ENCODE data around the gene KIF1B.

Gene KIF1B

GRCh38 chr1:10193288-10193687, 17.1 kb upstream of the KIF1B start:
- Histone ChIP-seq H3K4me3 (ENCODE audit: low read depth in 1 of 2, low read length in 2 of 2) (no peak overlapping the region), H3K9me3 (ENCODE audit: insufficient read depth, low read length, severe bottlenecking) (no peaks in the 10 kb centered on the region), H3K27ac (ENCODE audit: low read length) (no peak overlapping the region), H3K79me2 (ENCODE audit: insufficient read depth, low read length) (no peaks in the 10 kb centered on the region), H3K27me3 (ENCODE audit: insufficient read depth, low read length, poor library complexity) (no peaks in the 10 kb centered on the region), H3K9ac (ENCODE audit: low read depth, low read length) (no peak overlapping the region), H3K4me2 (ENCODE audit: insufficient read depth, low read length) (no peak overlapping the region), H3K36me3 (ENCODE audit: insufficient read depth, low read length) (no peaks in the 10 kb centered on the region), H2AFZ (ENCODE audit: low read depth, low read length) (no peak overlapping the region), H4K20me1 (ENCODE audit: insufficient read depth, low read length) (no peaks in the 10 kb centered on the region), H3K4me1 (ENCODE audit: insufficient read depth, low read length) (no peaks in the 10 kb centered on the region)
- ATAC-seq (ENCODE audit: insufficient read depth, low read depth): no peak
- TF ChIP-seq EZH2 (IDR thresholded peaks at IDR 0.05; ENCODE audit: borderline replicate concordance, low read depth, low read length, severe bottlenecking): no peak
- TF ChIP-seq CTCF (IDR thresholded peaks at IDR 0.05; ENCODE audit: borderline replicate concordance, extremely low read depth, low read length, poor library complexity, severe bottlenecking): no peak
- no peak for DNase-seq

- H2AFZ ChIP-seq (ENCODE audit: low read depth, low read length): no peak overlapping the region
Observed at GRCh38 chr1:10195570-10195969, 14.8 kb upstream of the KIF1B start.

GRCh38 chr1:10196976-10197375, 13.4 kb upstream of the KIF1B start:
- ATAC-seq (ENCODE audit: insufficient read depth, low read depth) (no peak), DNase-seq (no peak)
- no peaks in the 10 kb centered on the region for H3K4me1 ChIP-seq (ENCODE audit: insufficient read depth, low read length)
- no peaks in the 10 kb centered on the region for H4K20me1 ChIP-seq (ENCODE audit: insufficient read depth, low read length)
- H3K4me3 ChIP-seq (ENCODE audit: low read depth in 1 of 2, low read length in 2 of 2): no peak overlapping the region
- peaks cover 3% of the 10 kb centered on the region for H3K27me3 ChIP-seq (ENCODE audit: insufficient read depth, low read length, poor library complexity)
- no peak for TF ChIP-seq CTCF (IDR thresholded peaks at IDR 0.05; ENCODE audit: borderline replicate concordance, extremely low read depth, low read length, poor library complexity, severe bottlenecking)
- TF ChIP-seq EZH2 (IDR thresholded peaks at IDR 0.05; ENCODE audit: borderline replicate concordance, low read depth, low read length, severe bottlenecking): no peak
- no peaks in the 10 kb centered on the region for H3K36me3 ChIP-seq (ENCODE audit: insufficient read depth, low read length)
- no peaks in the 10 kb centered on the region for H3K79me2 ChIP-seq (ENCODE audit: insufficient read depth, low read length)
- H3K4me2 ChIP-seq (ENCODE audit: insufficient read depth, low read length): no peak overlapping the region
- no peak overlapping the region for H3K27ac ChIP-seq (ENCODE audit: low read length)
- no peak overlapping the region for H3K9ac ChIP-seq (ENCODE audit: low read depth, low read length)
- no peaks in the 10 kb centered on the region for H3K9me3 ChIP-seq (ENCODE audit: insufficient read depth, low read length, severe bottlenecking)
- H2AFZ ChIP-seq (ENCODE audit: low read depth, low read length): no peak overlapping the region

More at GRCh38 chr1:10195570-10195969, 14.8 kb upstream of the KIF1B start:
- TF ChIP-seq CTCF (IDR thresholded peaks at IDR 0.05; ENCODE audit: borderline replicate concordance, extremely low read depth, low read length, poor library complexity, severe bottlenecking) (no peak), EZH2 (IDR thresholded peaks at IDR 0.05; ENCODE audit: borderline replicate concordance, low read depth, low read length, severe bottlenecking) (no peak)
- Histone ChIP-seq H3K36me3 (ENCODE audit: insufficient read depth, low read length) (no peaks in the 10 kb centered on the region), H3K9ac (ENCODE audit: low read depth, low read length) (no peak overlapping the region), H3K4me3 (ENCODE audit: low read depth in 1 of 2, low read length in 2 of 2) (no peak overlapping the region), H3K4me2 (ENCODE audit: insufficient read depth, low read length) (no peak overlapping the region), H3K9me3 (ENCODE audit: insufficient read depth, low read length, severe bottlenecking) (no peaks in the 10 kb centered on the region), H3K27me3 (ENCODE audit: insufficient read depth, low read length, poor library complexity) (no peaks in the 10 kb centered on the region), H3K4me1 (ENCODE audit: insufficient read depth, low read length) (no peaks in the 10 kb centered on the region), H3K27ac (ENCODE audit: low read length) (no peak overlapping the region), H4K20me1 (ENCODE audit: insufficient read depth, low read length) (no peaks in the 10 kb centered on the region), H3K79me2 (ENCODE audit: insufficient read depth, low read length) (no peaks in the 10 kb centered on the region)
- ATAC-seq (ENCODE audit: insufficient read depth, low read depth) (no peak), DNase-seq (no peak)

GRCh38 chr1:10200620-10201019, 9.8 kb upstream of the KIF1B start:
- DNase-seq (no peak), ATAC-seq (ENCODE audit: insufficient read depth, low read depth) (no peak)
- peaks cover 3% of the 10 kb centered on the region for H3K27me3 ChIP-seq (ENCODE audit: insufficient read depth, low read length, poor library complexity)
- no peak overlapping the region for H3K4me3 ChIP-seq (ENCODE audit: low read depth in 1 of 2, low read length in 2 of 2)
- no peaks in the 10 kb centered on the region for H3K79me2 ChIP-seq (ENCODE audit: insufficient read depth, low read length)
- no peaks in the 10 kb centered on the region for H4K20me1 ChIP-seq (ENCODE audit: insufficient read depth, low read length)
- no peak overlapping the region for H3K27ac ChIP-seq (ENCODE audit: low read length)
- no peaks in the 10 kb centered on the region for H3K36me3 ChIP-seq (ENCODE audit: insufficient read depth, low read length)
- no peak overlapping the region for H3K4me2 ChIP-seq (ENCODE audit: insufficient read depth, low read length)
- H3K9ac ChIP-seq (ENCODE audit: low read depth, low read length): no peak overlapping the region
- no peaks in the 10 kb centered on the region for H3K4me1 ChIP-seq (ENCODE audit: insufficient read depth, low read length)
- no peak overlapping the region for H2AFZ ChIP-seq (ENCODE audit: low read depth, low read length)
- no peak for TF ChIP-seq CTCF (IDR thresholded peaks at IDR 0.05; ENCODE audit: borderline replicate concordance, extremely low read depth, low read length, poor library complexity, severe bottlenecking)
- no peak for TF ChIP-seq EZH2 (IDR thresholded peaks at IDR 0.05; ENCODE audit: borderline replicate concordance, low read depth, low read length, severe bottlenecking)
- H3K9me3 ChIP-seq (ENCODE audit: insufficient read depth, low read length, severe bottlenecking): no peaks in the 10 kb centered on the region
